ENCODE results near the gene PF4V1.

The PF4V1 gene

GRCh38 chr4:73847526-73848182 is 5.4 kb upstream of the PF4V1 start:
- DNase-seq (ENCODE audit: low read depth in 2 of 2) = no peak

- no peak for DNase-seq (ENCODE audit: low read depth in 2 of 2)
Measured at GRCh38 chr4:73848183-73848777, 4.8 kb upstream of the PF4V1 start.

- DNase-seq (ENCODE audit: low read depth in 2 of 2) = no peak
Measured at GRCh38 chr4:73850261-73850970, 2.7 kb upstream of the PF4V1 start.

- no peak for DNase-seq (ENCODE audit: low read depth in 2 of 2)
Measured at GRCh38 chr4:73851293-73851692, 1.8 kb upstream of the PF4V1 start.

GRCh38 chr4:73852771-73853170 is 325 bp upstream of the PF4V1 start:
- no peak for DNase-seq (ENCODE audit: low read depth in 2 of 2)

- no peak for DNase-seq (ENCODE audit: low read depth in 2 of 2)
Measured at GRCh38 chr4:73853718-73854473, 800 bp downstream of the PF4V1 start.

- DNase-seq (ENCODE audit: low read depth in 2 of 2) = no peak
Measured at GRCh38 chr4:73855406-73855805, 2.3 kb downstream of the PF4V1 start.

- DNase-seq (ENCODE audit: low read depth in 2 of 2) = no peak
Measured at GRCh38 chr4:73856518-73856917, 3.4 kb downstream of the PF4V1 start.

GRCh38 chr4:73859614-73860088 is 6.6 kb downstream of the PF4V1 start:
- DNase-seq (ENCODE audit: low read depth in 2 of 2) = no peak

- no peak for DNase-seq (ENCODE audit: low read depth in 2 of 2)
Measured at GRCh38 chr4:73860181-73860580, 7.1 kb downstream of the PF4V1 start.

GRCh38 chr4:73860917-73861316 is 7.8 kb downstream of the PF4V1 start:
- no peak for DNase-seq (ENCODE audit: low read depth in 2 of 2)

- DNase-seq (ENCODE audit: low read depth in 2 of 2) = no peak
Measured at GRCh38 chr4:73862322-73862721, 9.2 kb downstream of the PF4V1 start.

- no peak for DNase-seq (ENCODE audit: low read depth in 2 of 2)
Measured at GRCh38 chr4:73864365-73864764, 11.3 kb downstream of the PF4V1 start.

GRCh38 chr4:73864961-73865360 is 11.9 kb downstream of the PF4V1 start:
- DNase-seq (ENCODE audit: low read depth in 2 of 2) = no peak

GRCh38 chr4:73865431-73866096 is 12.5 kb downstream of the PF4V1 start:
- DNase-seq (ENCODE audit: low read depth in 2 of 2) = no peak

GRCh38 chr4:73866246-73866645 is 13.2 kb downstream of the PF4V1 start:
- no peak for DNase-seq (ENCODE audit: low read depth in 2 of 2)

GRCh38 chr4:73867783-73868182 is 14.7 kb downstream of the PF4V1 start:
- no peak for DNase-seq (ENCODE audit: low read depth in 2 of 2)

- DNase-seq (ENCODE audit: low read depth in 2 of 2) = no peak
Measured at GRCh38 chr4:73868206-73869129, 15.4 kb downstream of the PF4V1 start.

GRCh38 chr4:73869130-73870055 is 16.3 kb downstream of the PF4V1 start, which contains the start of gene CXCL1:
TSS of gene CXCL1 (plus strand) at chr4:73869393. CDS start at chr4:73869471, 78 bp downstream.
- DNase-seq (ENCODE audit: low read depth in 2 of 2) = no peak
